GM23338 (cell line): ENCODE results near the gene WFDC10B. TPM values are rescaled to one million over a fixed set of nuclear protein-coding genes. Genes with fewer than 3 reads are reported as not detected.
A peak's percentile ranks its signal among the peaks of the same experiment; 100 is the strongest.
"Not testable (repeated sequence)": the region's sequence is repeated elsewhere in the genome, so short reads cannot be mapped to it uniquely, and the experiment has no call there.

Source experiments
- ATAC-seq: fragments of 200-7000 bp; cut with Tn5 transposase; 3 replicates; pipeline ENCODE4 v1.9.1; 2020
- DNase-seq: peaks from one replicate; pipeline ENCODE4 v3.0.0-alpha.2; 2015; ENCODE audit warnings: low spot score
- H2AFZ ChIP-seq: fragments of 200-600 bp; sonication (generic); 2 replicates; pipeline ENCODE4 v1.8.0; 2016; ENCODE audit warnings: antibody characterized with exemption, mild to moderate bottlenecking, moderate library complexity
- H3F3A ChIP-seq: fragments of 200-600 bp; sonication (generic); replicated peaks from 2 replicates; pipeline ENCODE4 v1.8.0; 2017; ENCODE audit warnings: antibody characterized with exemption, mixed run types, low read depth
- H3K27ac ChIP-seq: fragments of 200-600 bp; sonication (generic); 2 replicates; pipeline ENCODE4 v1.6.1; 2016; ENCODE audit warnings: low read depth
- H3K27me3 ChIP-seq: fragments of 200-600 bp; sonication (generic); 2 replicates; pipeline ENCODE4 v1.8.0; 2016; ENCODE audit warnings: mild to moderate bottlenecking, mixed run types, moderate library complexity; ENCODE audit not compliant: insufficient read depth
- H3K36me3 ChIP-seq: fragments of 200-600 bp; sonication (generic); 2 replicates; pipeline ENCODE4 v1.8.0; 2016; ENCODE audit warnings: mild to moderate bottlenecking; ENCODE audit not compliant: insufficient read depth
- H3K4me1 ChIP-seq: fragments of 200-600 bp; sonication (generic); 2 replicates; pipeline ENCODE4 v1.8.0; 2016; ENCODE audit warnings: mild to moderate bottlenecking, moderate library complexity; ENCODE audit not compliant: insufficient read depth
- H3K4me2 ChIP-seq: fragments of 200-600 bp; sonication (generic); 2 replicates; pipeline ENCODE4 v1.7.1; 2017; ENCODE audit warnings: mixed run types
- H3K4me3 ChIP-seq: fragments of 200-600 bp; sonication (generic); 2 replicates; pipeline ENCODE4 v1.6.1; 2016; ENCODE audit warnings: mixed run types
- H3K79me2 ChIP-seq: fragments of 200-600 bp; sonication (generic); replicated peaks from 2 replicates; pipeline ENCODE4 v1.8.0; 2017; ENCODE audit warnings: mild to moderate bottlenecking; ENCODE audit not compliant: insufficient read depth
- H3K9me2 ChIP-seq: fragments of 200-600 bp; sonication (generic); 2 replicates; pipeline ENCODE4 v1.8.0; 2017; ENCODE audit not compliant: insufficient read depth
- H4K20me1 ChIP-seq: fragments of 200-600 bp; sonication (generic); replicated peaks from 2 replicates; pipeline ENCODE4 v1.8.0; 2017; ENCODE audit warnings: mild to moderate bottlenecking; ENCODE audit not compliant: insufficient read depth
- H3K27ac Mint-ChIP-seq: 2 replicates; pipeline ENCODE4 v1.8.0; 2020; ENCODE audit warnings: inconsistent platforms, mild to moderate bottlenecking, moderate library complexity, mixed read lengths
- H3K27me3 Mint-ChIP-seq: 3 replicates; pipeline ENCODE4 v1.8.0; 2022; ENCODE audit warnings: low read depth, mild to moderate bottlenecking, moderate library complexity, mixed read lengths, inconsistent platforms; ENCODE audit not compliant: insufficient read depth, poor library complexity
- H3K36me3 Mint-ChIP-seq: 3 replicates; pipeline ENCODE4 v1.8.0; 2021; ENCODE audit warnings: low read depth, mild to moderate bottlenecking, inconsistent platforms, moderate library complexity, mixed read lengths
- H3K4me1 Mint-ChIP-seq: 3 replicates; pipeline ENCODE4 v1.8.0; 2020; ENCODE audit warnings: mild to moderate bottlenecking, inconsistent platforms, mixed read lengths
- H3K4me3 Mint-ChIP-seq: 3 replicates; pipeline ENCODE4 v1.8.0; 2021; ENCODE audit warnings: moderate library complexity, mild to moderate bottlenecking, inconsistent platforms, mixed read lengths
- H3K9me3 Mint-ChIP-seq: 3 replicates; pipeline ENCODE4 v1.8.0; 2020; ENCODE audit warnings: moderate library complexity, mild to moderate bottlenecking, inconsistent platforms, mixed read lengths
- ETS1 ChIP-seq: IDR thresholded peaks from 2 replicates; pipeline ENCODE4 v1.6.1; 2016; ENCODE audit warnings: antibody characterized with exemption
- EZH2phosphoT487 ChIP-seq: fragments of 200-600 bp; sonication (generic); IDR thresholded peaks from one replicate; pipeline ENCODE4 v1.8.1; 2018; ENCODE audit warnings: antibody characterized with exemption; ENCODE audit not compliant: unreplicated experiment
- JUNB ChIP-seq: IDR thresholded peaks from one replicate; pipeline ENCODE4 v1.6.1; 2016; ENCODE audit warnings: antibody characterized with exemption; ENCODE audit not compliant: unreplicated experiment
- NANOG ChIP-seq: IDR thresholded peaks from 2 replicates; pipeline ENCODE4 v1.6.1; 2016; ENCODE audit warnings: antibody characterized with exemption, borderline replicate concordance
- ZNF331 ChIP-seq: fragments of 250-450 bp; sonication (Bioruptor Pico); IDR thresholded peaks from 2 replicates; pipeline ENCODE4 v1.5.0; 2020; ENCODE audit warnings: low read depth, mild to moderate bottlenecking, moderate library complexity
- polyA plus RNA-seq: library from polyadenylated mRNA; unstranded; fragments of >200 nt; fragmentation: Nextera tagmentation; extraction: Ambion mirVana; gene quantifications from 2 replicates; pipeline ENCODE4 v1.2.1, GENCODE V29; 2016
- total RNA-seq: library from RNA; depleted of rRNA; stranded (reverse); fragments of >200 nt; shearing (Covaris generic); gene quantifications from 2 replicates; pipeline ENCODE4 v1.2.3, GENCODE V29; 2014
- TF ChIP-seq, protein P1 (sequence below): fragments of 250-450 bp; sonication (Bioruptor Pico); IDR thresholded peaks from 2 replicates; pipeline ENCODE4 v1.5.0; 2020; ENCODE audit warnings: mild to moderate bottlenecking, moderate library complexity

Gene WFDC10B
- total and polyA plus RNA-seq, 2 experiments from 2014 or later: 1.0 TPM; not detected in 1

DNA sequence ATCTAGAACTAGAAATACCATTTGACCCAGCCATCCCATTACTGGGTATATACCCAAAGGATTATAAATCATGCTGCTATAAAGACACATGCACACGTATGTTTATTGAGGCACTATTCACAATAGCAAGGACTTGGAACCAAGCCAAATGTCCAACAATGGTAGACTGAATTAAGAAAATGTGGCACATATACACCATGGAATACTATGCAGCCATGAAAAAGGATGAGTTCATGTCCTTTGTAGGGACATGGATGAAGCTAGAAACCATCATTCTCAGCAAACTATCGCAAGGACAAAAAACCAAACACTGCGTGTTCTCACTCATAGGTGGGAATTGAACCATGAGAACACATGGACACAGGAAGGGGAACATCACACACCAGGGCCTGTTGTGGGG, 47.8 kb downstream of the WFDC10B start:
- H3K27ac Mint-ChIP-seq, H3K36me3 ChIP-seq, H3K4me3 ChIP-seq, H3K27ac ChIP-seq, H3K4me1 Mint-ChIP-seq, H3K79me2 ChIP-seq, DNase-seq, H3K27me3 ChIP-seq, H3K4me2 ChIP-seq, H3K27me3 Mint-ChIP-seq, ATAC-seq, H3K9me2 ChIP-seq, H4K20me1 ChIP-seq, H3F3A ChIP-seq, H3K4me1 ChIP-seq, H3K4me3 Mint-ChIP-seq, H3K36me3 Mint-ChIP-seq, H2AFZ ChIP-seq: not testable (repeated sequence)
- H3K9me3 Mint-ChIP-seq: peaks cover 25% of the 10 kb centered on the region

- not testable (repeated sequence) for H3K4me3 ChIP-seq, H3K36me3 ChIP-seq, H3F3A ChIP-seq, H3K27me3 ChIP-seq, H3K4me2 ChIP-seq, H2AFZ ChIP-seq, ATAC-seq, H3K27ac ChIP-seq, H3K4me1 ChIP-seq, DNase-seq, H3K79me2 ChIP-seq, H3K27ac Mint-ChIP-seq, H3K27me3 Mint-ChIP-seq, H3K4me3 Mint-ChIP-seq, H3K4me1 Mint-ChIP-seq, H4K20me1 ChIP-seq
- Mint-ChIP-seq H3K36me3 (peaks cover 24% of the 10 kb centered on the region), H3K9me3 (peaks cover 50% of the 10 kb centered on the region)
- H3K9me2 ChIP-seq: peaks cover 15% of the 10 kb centered on the region; the same call in 1 of the 2 replicates
These were observed 53.1 kb downstream of the WFDC10B start for GRCh38 chr20:45651726-45652125.

DNA sequence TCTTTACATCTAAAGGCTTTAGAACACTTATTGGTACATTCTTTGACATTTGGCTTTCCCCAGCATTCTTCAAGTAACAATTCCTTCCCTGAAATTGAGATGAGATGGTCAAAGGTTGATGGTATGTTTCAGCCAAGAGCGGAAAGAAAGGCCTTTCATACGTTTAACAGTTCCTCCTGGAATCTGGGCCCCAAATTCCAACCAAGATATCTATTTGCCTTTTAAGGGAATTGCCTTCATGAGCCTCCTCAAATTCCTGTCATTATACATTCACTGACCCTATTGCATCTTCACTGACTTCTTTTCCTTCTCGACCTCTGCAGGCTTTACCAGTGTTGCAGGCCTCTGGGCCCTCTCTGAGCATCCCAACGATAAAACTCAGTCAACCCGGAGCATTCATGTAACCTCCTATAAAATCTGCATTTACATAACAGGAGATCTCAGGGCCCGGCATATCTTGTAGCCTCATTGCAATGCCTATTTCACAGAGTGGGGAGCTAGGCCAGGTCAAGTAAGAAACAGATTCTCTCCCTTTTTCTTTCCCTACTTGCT, 55.4 kb downstream of the WFDC10B start:
- Mint-ChIP-seq H3K4me3 (no peak overlapping the region), H3K27me3 (peaks cover 4% of the 10 kb centered on the region), H3K27ac (no peak overlapping the region; the same call in 1 of the 2 replicates), H3K36me3 (peaks cover 26% of the 10 kb centered on the region), H3K4me1 (peaks cover 10% of the 10 kb centered on the region; the same call in 2 of the 3 replicates), H3K9me3 (peaks cover 51% of the 10 kb centered on the region)
- ATAC-seq (no peak; the same call in 2 of the 3 replicates), DNase-seq (peak; percentile 54)
- no peaks in the 10 kb centered on the region for H4K20me1 ChIP-seq
- H3F3A ChIP-seq: no peaks in the 10 kb centered on the region
- H2AFZ ChIP-seq: no peak overlapping the region
- H3K4me1 ChIP-seq: no peaks in the 10 kb centered on the region
- TF ChIP-seq ZNF331 (CRISPR knock-in tag) (no peak), NANOG (no peak), EZH2phosphoT487 (no peak), ETS1 (no peak), JUNB (no peak)
- TF ChIP-seq, protein P1, sequence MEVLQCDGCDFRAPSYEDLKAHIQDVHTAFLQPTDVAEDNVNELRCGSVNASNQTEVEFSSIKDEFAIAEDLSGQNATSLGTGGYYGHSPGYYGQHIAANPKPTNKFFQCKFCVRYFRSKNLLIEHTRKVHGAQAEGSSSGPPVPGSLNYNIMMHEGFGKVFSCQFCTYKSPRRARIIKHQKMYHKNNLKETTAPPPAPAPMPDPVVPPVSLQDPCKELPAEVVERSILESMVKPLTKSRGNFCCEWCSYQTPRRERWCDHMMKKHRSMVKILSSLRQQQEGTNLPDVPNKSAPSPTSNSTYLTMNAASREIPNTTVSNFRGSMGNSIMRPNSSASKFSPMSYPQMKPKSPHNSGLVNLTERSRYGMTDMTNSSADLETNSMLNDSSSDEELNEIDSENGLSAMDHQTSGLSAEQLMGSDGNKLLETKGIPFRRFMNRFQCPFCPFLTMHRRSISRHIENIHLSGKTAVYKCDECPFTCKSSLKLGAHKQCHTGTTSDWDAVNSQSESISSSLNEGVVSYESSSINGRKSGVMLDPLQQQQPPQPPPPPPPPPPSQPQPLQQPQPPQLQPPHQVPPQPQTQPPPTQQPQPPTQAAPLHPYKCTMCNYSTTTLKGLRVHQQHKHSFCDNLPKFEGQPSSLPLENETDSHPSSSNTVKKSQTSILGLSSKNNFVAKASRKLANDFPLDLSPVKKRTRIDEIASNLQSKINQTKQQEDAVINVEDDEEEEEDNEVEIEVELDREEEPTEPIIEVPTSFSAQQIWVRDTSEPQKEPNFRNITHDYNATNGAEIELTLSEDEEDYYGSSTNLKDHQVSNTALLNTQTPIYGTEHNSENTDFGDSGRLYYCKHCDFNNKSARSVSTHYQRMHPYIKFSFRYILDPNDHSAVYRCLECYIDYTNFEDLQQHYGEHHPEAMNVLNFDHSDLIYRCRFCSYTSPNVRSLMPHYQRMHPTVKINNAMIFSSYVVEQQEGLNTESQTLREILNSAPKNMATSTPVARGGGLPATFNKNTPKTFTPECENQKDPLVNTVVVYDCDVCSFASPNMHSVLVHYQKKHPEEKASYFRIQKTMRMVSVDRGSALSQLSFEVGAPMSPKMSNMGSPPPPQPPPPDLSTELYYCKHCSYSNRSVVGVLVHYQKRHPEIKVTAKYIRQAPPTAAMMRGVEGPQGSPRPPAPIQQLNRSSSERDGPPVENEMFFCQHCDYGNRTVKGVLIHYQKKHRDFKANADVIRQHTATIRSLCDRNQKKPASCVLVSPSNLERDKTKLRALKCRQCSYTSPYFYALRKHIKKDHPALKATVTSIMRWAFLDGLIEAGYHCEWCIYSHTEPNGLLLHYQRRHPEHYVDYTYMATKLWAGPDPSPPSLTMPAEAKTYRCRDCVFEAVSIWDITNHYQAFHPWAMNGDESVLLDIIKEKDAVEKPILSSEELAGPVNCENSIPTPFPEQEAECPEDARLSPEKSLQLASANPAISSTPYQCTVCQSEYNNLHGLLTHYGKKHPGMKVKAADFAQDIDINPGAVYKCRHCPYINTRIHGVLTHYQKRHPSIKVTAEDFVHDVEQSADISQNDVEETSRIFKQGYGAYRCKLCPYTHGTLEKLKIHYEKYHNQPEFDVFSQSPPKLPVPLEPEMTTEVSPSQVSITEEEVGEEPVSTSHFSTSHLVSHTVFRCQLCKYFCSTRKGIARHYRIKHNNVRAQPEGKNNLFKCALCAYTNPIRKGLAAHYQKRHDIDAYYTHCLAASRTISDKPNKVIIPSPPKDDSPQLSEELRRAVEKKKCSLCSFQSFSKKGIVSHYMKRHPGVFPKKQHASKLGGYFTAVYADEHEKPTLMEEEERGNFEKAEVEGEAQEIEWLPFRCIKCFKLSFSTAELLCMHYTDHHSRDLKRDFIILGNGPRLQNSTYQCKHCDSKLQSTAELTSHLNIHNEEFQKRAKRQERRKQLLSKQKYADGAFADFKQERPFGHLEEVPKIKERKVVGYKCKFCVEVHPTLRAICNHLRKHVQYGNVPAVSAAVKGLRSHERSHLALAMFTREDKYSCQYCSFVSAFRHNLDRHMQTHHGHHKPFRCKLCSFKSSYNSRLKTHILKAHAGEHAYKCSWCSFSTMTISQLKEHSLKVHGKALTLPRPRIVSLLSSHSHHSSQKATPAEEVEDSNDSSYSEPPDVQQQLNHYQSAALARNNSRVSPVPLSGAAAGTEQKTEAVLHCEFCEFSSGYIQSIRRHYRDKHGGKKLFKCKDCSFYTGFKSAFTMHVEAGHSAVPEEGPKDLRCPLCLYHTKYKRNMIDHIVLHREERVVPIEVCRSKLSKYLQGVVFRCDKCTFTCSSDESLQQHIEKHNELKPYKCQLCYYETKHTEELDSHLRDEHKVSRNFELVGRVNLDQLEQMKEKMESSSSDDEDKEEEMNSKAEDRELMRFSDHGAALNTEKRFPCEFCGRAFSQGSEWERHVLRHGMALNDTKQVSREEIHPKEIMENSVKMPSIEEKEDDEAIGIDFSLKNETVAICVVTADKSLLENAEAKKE (CRISPR knock-in tag): no peak
- 0 out of 2 replicates have a peak overlapping the region, but pooled peaks have one; percentile 64 for H3K27ac ChIP-seq
- H3K4me3 ChIP-seq: no peak overlapping the region
- no peaks in the 10 kb centered on the region for H3K79me2 ChIP-seq
- H3K36me3 ChIP-seq: no peaks in the 10 kb centered on the region
- H3K9me2 ChIP-seq: peaks cover 15% of the 10 kb centered on the region; the same call in 1 of the 2 replicates
- H3K4me2 ChIP-seq: no peak overlapping the region
- no peaks in the 10 kb centered on the region for H3K27me3 ChIP-seq
